Keratinocyte (primary cell): ENCODE results near the gene TMEM123. TPM values are rescaled to one million over a fixed set of nuclear protein-coding genes. Genes with fewer than 3 reads are reported as not detected.
A peak's percentile ranks its signal among the peaks of the same experiment; 100 is the strongest.

Experiments used
- DNase-seq: peaks from one replicate; pipeline ENCODE4 v3.0.0-alpha.2; 2011; ENCODE audit warnings: low read depth, missing footprints, low spot score
- FAIRE-seq: peaks from 2 replicates; lab custom pipeline; 2011; peaks lifted over from hg19 to GRCh38; lab: Jason Lieb, UNC
- H2AFZ ChIP-seq: 2 replicates; pipeline ENCODE4 v1.6.0; 2012; ENCODE audit warnings: low read length, control low read depth, inconsistent platforms; ENCODE audit not compliant: control insufficient read depth
- H3K27ac ChIP-seq: 2 replicates; pipeline ENCODE4 v1.5.1; 2011; ENCODE audit warnings: low read length; ENCODE audit not compliant: control insufficient read depth, insufficient read depth
- H3K27me3 ChIP-seq: 3 replicates; pipeline ENCODE4 v1.6.0; 2011; ENCODE audit warnings: low read length; ENCODE audit not compliant: control insufficient read depth, insufficient read depth; ENCODE audit errors: extremely low read depth
- H3K36me3 ChIP-seq, 2 experiments: 2 replicates in 1 of 2; 3 replicates in 1 of 2; pipeline ENCODE4 v1.5.1; 2011; ENCODE audit warnings: low read length in 2 of 2, mild to moderate bottlenecking in 1 of 2; ENCODE audit not compliant: control insufficient read depth in 2 of 2, insufficient read depth in 2 of 2; ENCODE audit errors: extremely low read depth in 1 of 2
- H3K4me1 ChIP-seq: 3 replicates; pipeline ENCODE4 v1.5.1; 2011; ENCODE audit warnings: low read length; ENCODE audit not compliant: control insufficient read depth, insufficient read depth; ENCODE audit errors: extremely low read depth
- H3K4me2 ChIP-seq: 3 replicates; pipeline ENCODE4 v1.6.0; 2011; ENCODE audit warnings: low read depth, low read length; ENCODE audit not compliant: control insufficient read depth, insufficient read depth; ENCODE audit errors: extremely low read depth
- H3K4me3 ChIP-seq, 3 experiments: fragments of 200-600 bp in 1 of 3; sonication (generic) in 1 of 3; 2 replicates in 2 of 3; 3 replicates in 1 of 3; pipeline ENCODE4 v1.5.1; 2011 to 2016; ENCODE audit warnings: low read length in 3 of 3, mild to moderate bottlenecking in 3 of 3, control low read depth in 2 of 3, inconsistent platforms in 1 of 3, low read depth in 1 of 3, mixed read lengths in 1 of 3, mixed run types in 1 of 3, moderate library complexity in 1 of 3; ENCODE audit not compliant: control insufficient read depth in 2 of 3, insufficient read depth in 2 of 3; ENCODE audit errors: extremely low read depth in 1 of 3
- H3K79me2 ChIP-seq: 2 replicates; pipeline ENCODE4 v1.6.0; 2012; ENCODE audit warnings: low read length; ENCODE audit not compliant: control insufficient read depth, insufficient read depth
- H3K9ac ChIP-seq: 3 replicates; pipeline ENCODE4 v1.6.0; 2011; ENCODE audit warnings: low read length; ENCODE audit not compliant: control insufficient read depth, insufficient read depth; ENCODE audit errors: extremely low read depth
- H3K9me1 ChIP-seq: 3 replicates; pipeline ENCODE4 v1.6.0; 2011; ENCODE audit warnings: low read length; ENCODE audit not compliant: control insufficient read depth, insufficient read depth; ENCODE audit errors: extremely low read depth
- H3K9me3 ChIP-seq: 2 replicates; pipeline ENCODE4 v1.5.1; 2012; ENCODE audit warnings: low read depth, low read length; ENCODE audit not compliant: control insufficient read depth
- H4K20me1 ChIP-seq: 3 replicates; pipeline ENCODE4 v1.6.0; 2011; ENCODE audit warnings: low read length; ENCODE audit not compliant: control insufficient read depth, insufficient read depth; ENCODE audit errors: extremely low read depth
- EZH2 ChIP-seq: IDR thresholded peaks from one replicate; pipeline ENCODE4 v1.6.1; 2012; ENCODE audit warnings: inconsistent platforms, mild to moderate bottlenecking, low read length, moderate library complexity
- dilution Hi-C: fragments of 300-500 bp; cut with MboI; formaldehyde crosslinking; loops from one replicate; pipeline ENCODE4 v1.7.0; 2020; ENCODE audit warnings: low sequenced_read_pairs; ENCODE audit not compliant: extremely low pct_ligation_motif_present
- polyA plus RNA-seq, 5 experiments: library from polyadenylated mRNA; depleted of rRNA in 3 of 5; stranded (reverse) in 3 of 5; stranded (forward) in 1 of 5; unstranded in 1 of 5; fragments of >200 nt; gene quantifications; 1 replicate in 1 of 5; 2 replicates in 3 of 5; 3 replicates in 1 of 5; pipeline versions ENCODE4 v1.2.1 to v1.2.3, GENCODE V29; 2011 to 2012; ENCODE audit warnings: missing spikeins in 2 of 5, low read depth in 1 of 5, low replicate concordance in 1 of 5
- TF ChIP-seq, protein P1 (sequence below), 3 experiments: IDR thresholded peaks in 1 of 3; conservative IDR thresholded peaks in 1 of 3; optimal IDR thresholded peaks in 1 of 3; 2 replicates in 2 of 3; 3 replicates in 1 of 3; pipeline versions ENCODE3 to v1.5.1; 2011; ENCODE audit warnings: low read length in 3 of 3, mild to moderate bottlenecking in 3 of 3, moderate library complexity in 2 of 3, control low read depth in 1 of 3, inconsistent platforms in 1 of 3; ENCODE audit not compliant: insufficient read depth in 2 of 3; ENCODE audit errors: extremely low read depth in 1 of 3

TMEM123 gene
- polyA plus RNA-seq, 1 donor (not counting 4 experiments of a cell fraction or from before 2014, with no cell fraction given): 408 TPM

DNA sequence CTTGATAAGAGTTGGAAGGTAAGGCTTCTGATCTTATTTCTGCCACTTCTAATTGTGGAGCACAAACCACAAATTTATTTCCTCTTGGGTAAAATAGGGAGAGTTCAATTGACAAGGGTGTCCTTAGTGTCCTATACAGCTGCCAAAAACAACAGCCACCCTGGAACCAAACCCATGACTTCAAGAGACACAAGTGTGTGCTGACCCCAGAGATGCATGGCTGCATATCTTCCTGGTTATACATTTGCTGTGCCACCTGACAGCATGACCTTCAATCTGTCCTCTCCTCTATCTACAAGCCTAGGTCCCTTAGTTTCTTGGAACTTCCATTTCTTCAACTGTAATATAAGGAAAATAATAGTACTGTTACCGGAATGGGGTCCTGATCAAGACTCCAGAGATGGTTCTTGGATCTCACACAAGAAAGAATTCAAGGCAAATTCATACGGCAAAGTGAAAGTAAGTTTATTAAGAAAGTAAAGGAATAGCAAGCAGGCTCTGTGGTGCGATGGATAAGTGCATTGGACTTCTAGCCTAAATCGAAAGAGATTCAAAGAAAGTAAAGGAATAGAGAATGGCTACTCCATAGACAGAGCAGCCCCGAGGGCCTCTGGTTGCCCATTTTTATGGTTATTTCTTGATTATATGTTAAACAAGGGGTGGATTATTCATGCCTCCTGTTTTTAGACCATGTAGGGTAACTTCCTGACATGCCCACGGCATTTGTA, 15.5 kb upstream of the TMEM123 start:
- no peak for FAIRE-seq
- H4K20me1 ChIP-seq: no peaks in the 10 kb centered on the region
- H2AFZ ChIP-seq: peak overlapping the region; percentile 54
- H3K4me3 ChIP-seq: no peak overlapping the region
- no peaks in the 10 kb centered on the region for H3K9me1 ChIP-seq
- no peaks in the 10 kb centered on the region for H3K9me3 ChIP-seq
- H3K27me3 ChIP-seq: no peaks in the 10 kb centered on the region
- peak overlapping the region; percentile 34 for H3K4me2 ChIP-seq
- no peak overlapping the region for H3K9ac ChIP-seq
- H3K36me3 ChIP-seq: no peaks in the 10 kb centered on the region
- peaks cover 16% of the 10 kb centered on the region for H3K4me1 ChIP-seq
- no peaks in the 10 kb centered on the region for H3K79me2 ChIP-seq
- dilution Hi-C loops: no loop called here
- TF ChIP-seq, protein P1, sequence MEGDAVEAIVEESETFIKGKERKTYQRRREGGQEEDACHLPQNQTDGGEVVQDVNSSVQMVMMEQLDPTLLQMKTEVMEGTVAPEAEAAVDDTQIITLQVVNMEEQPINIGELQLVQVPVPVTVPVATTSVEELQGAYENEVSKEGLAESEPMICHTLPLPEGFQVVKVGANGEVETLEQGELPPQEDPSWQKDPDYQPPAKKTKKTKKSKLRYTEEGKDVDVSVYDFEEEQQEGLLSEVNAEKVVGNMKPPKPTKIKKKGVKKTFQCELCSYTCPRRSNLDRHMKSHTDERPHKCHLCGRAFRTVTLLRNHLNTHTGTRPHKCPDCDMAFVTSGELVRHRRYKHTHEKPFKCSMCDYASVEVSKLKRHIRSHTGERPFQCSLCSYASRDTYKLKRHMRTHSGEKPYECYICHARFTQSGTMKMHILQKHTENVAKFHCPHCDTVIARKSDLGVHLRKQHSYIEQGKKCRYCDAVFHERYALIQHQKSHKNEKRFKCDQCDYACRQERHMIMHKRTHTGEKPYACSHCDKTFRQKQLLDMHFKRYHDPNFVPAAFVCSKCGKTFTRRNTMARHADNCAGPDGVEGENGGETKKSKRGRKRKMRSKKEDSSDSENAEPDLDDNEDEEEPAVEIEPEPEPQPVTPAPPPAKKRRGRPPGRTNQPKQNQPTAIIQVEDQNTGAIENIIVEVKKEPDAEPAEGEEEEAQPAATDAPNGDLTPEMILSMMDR (optimal IDR thresholded peaks at IDR 0.05 in 1 of 3, IDR thresholded peaks at IDR 0.05 in 1 of 3, conservative IDR thresholded peaks at IDR 0.05 in 1 of 3; ENCODE audit: extremely low read depth in 1 of 3, insufficient read depth in 2 of 3, low read length in 3 of 3): no peak
- no peak for TF ChIP-seq EZH2
- DNase-seq: no peak
- H3K27ac ChIP-seq: no peak overlapping the region

- Histone ChIP-seq H2AFZ (no peak overlapping the region), H3K9me3 (no peaks in the 10 kb centered on the region), H3K4me1 (peaks cover 16% of the 10 kb centered on the region), H3K79me2 (no peaks in the 10 kb centered on the region), H3K27ac (no peak overlapping the region), H4K20me1 (no peaks in the 10 kb centered on the region), H3K9me1 (no peaks in the 10 kb centered on the region), H3K4me3 (no peak overlapping the region), H3K36me3 (no peaks in the 10 kb centered on the region), H3K9ac (no peak overlapping the region), H3K4me2 (peak overlapping the region; percentile 34), H3K27me3 (no peaks in the 10 kb centered on the region)
- dilution Hi-C loops: no loop called here
- TF ChIP-seq, protein P1 (optimal IDR thresholded peaks at IDR 0.05 in 1 of 3, IDR thresholded peaks at IDR 0.05 in 1 of 3, conservative IDR thresholded peaks at IDR 0.05 in 1 of 3; ENCODE audit: extremely low read depth in 1 of 3, insufficient read depth in 2 of 3, low read length in 3 of 3): no peak
- no peak for TF ChIP-seq EZH2
- FAIRE-seq (no peak), DNase-seq (no peak)
These were observed 14.6 kb upstream of the TMEM123 start for GRCh38 chr11:102467080-102467708.
